Measurements from ENCODE around the gene ZC3H4. TPM values are rescaled to one million over a fixed set of nuclear protein-coding genes. Genes with fewer than 3 reads are reported as not detected.
A peak's percentile ranks its signal among the peaks of the same experiment; 100 is the strongest.

ZC3H4 gene
- total and polyA plus RNA-seq, 2 of the 8 experiments (the other 6 are each of a cell fraction or from before 2014, with no cell fraction given): 6.6 to 92.0 TPM

DNA sequence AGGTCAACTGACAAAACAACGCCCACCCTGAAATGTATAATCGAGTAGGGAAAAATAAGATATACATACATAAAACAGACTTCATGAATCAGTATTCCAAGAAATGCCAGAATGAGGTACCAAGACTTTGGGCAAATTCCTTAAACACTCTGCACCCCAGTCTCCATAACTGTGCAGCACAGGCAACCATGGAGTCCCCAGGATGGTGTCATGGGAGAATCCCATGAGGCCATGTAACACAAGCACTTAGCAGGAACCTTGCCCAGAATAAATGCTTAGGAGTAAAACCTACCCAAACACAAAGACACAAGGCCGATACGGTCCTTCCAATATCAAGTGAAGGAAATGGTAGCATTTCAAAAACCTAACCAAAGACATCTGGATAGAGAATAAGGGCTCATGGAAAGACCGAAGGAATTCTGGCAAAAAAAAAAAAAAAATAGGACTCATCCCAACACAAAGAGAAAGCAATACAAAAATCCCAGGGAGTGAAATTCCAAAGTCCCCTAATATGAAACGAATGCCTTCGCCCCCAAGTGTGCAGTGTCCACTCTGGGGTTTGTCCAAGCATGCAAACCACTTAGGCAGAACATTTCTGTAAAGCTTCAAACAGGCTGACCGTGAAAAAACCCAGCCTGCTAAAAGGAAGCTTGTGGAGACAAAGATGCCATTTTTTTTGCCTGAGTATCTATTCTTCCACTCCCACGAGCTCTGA lies 11.1 kb downstream of the ZC3H4 start:
- no peak for FAIRE-seq
- Histone ChIP-seq H3K9ac (replicated peaks in 1 of 4; ENCODE audit: extremely low read depth in 1 of 4, low read depth in 3 of 4, low read length in 3 of 4) (peak overlapping the region in 1 of 4 experiments; percentile 20; a peak in 1 of 7 replicates), H3K18ac (ENCODE audit: extremely low read depth, low read length) (0 out of 2 replicates have a peak overlapping the region, but pooled peaks have one; percentile 5), H4K8ac (ENCODE audit: extremely low read depth, insufficient read depth, low read length) (no peak overlapping the region), H3K4me2 (ENCODE audit: insufficient read depth in 1 of 2, low read depth in 2 of 2, low read length in 2 of 2) (no peak overlapping the region), H4K20me1 (replicated peaks in 1 of 2; ENCODE audit: control insufficient read depth in 1 of 2, insufficient read depth in 2 of 2, low read length in 2 of 2) (peaks cover 6 to 13% of the 10 kb centered on the region in 2 experiments), H3K14ac (ENCODE audit: insufficient read length) (no peak overlapping the region), H4K91ac (replicated peaks; ENCODE audit: insufficient read length, low read length) (no peak overlapping the region), H3K36me3 (ENCODE audit: control insufficient read depth in 2 of 4, insufficient read depth in 4 of 4, low read length in 3 of 4) (peaks cover 0 to 18% (median under 1%) of the 10 kb centered on the region in 4 experiments; a peak in 3 of 8 replicates), H3K56ac (replicated peaks; ENCODE audit: insufficient read length, low read depth, low read length) (no peak overlapping the region), H3K23ac (ENCODE audit: insufficient read length) (no peak overlapping the region), H2BK15ac (ENCODE audit: low read length) (no peak overlapping the region), H3K4ac (replicated peaks; ENCODE audit: insufficient read length, low read depth, low read length) (no peak overlapping the region), H3K27ac (ENCODE audit: low read depth, low read length) (no peak overlapping the region), H3K79me1 (ENCODE audit: low read depth, low read length) (peaks cover 29% of the 10 kb centered on the region), H3K27me3 (replicated peaks in 1 of 4; ENCODE audit: control insufficient read depth in 3 of 4, extremely low read depth in 1 of 4, insufficient read depth in 3 of 4, low read length in 3 of 4) (no peaks in the 10 kb centered on the region), H3K4me3 (ENCODE audit: extremely low read depth in 1 of 4, insufficient read depth in 2 of 4, low read depth in 3 of 4, low read length in 4 of 4) (no peak overlapping the region), H3K9me3 (ENCODE audit: insufficient read depth in 2 of 2, low read depth in 1 of 2, low read length in 1 of 2) (no peaks in the 10 kb centered on the region), H4K5ac (ENCODE audit: insufficient read length, low read depth, low read length) (no peak overlapping the region), H3K23me2 (ENCODE audit: low read depth, low read length) (no peaks in the 10 kb centered on the region), H2BK12ac (ENCODE audit: low read depth, low read length) (no peak overlapping the region), H2BK120ac (replicated peaks; ENCODE audit: low read depth, low read length) (no peak overlapping the region), H2BK5ac (ENCODE audit: low read depth, low read length) (no peak overlapping the region), H3K79me2 (ENCODE audit: control insufficient read depth in 1 of 2, insufficient read depth in 2 of 2, low read length in 2 of 2) (peaks cover 20 to 91% of the 10 kb centered on the region in 2 experiments), H2AFZ (ENCODE audit: low read length) (no peak overlapping the region), H2AK5ac (ENCODE audit: low read depth, low read length) (no peak overlapping the region), H2BK20ac (ENCODE audit: low read length) (no peak overlapping the region), H3K4me1 (replicated peaks in 1 of 4; ENCODE audit: control insufficient read depth in 3 of 4, insufficient read depth in 4 of 4, low read length in 3 of 4) (peaks cover 0 to 9% (median 1%) of the 10 kb centered on the region in 4 experiments; a peak in 2 of 7 replicates)
- POLR2A ChIA-PET (ENCODE audit: partially characterized antibody): interaction anchor here (0.6 to 12.2 kb wide), 10 partner anchors 9 to 313 kb away, joined by 3 to 209 read pairs (median 4); partner anchors contain the start of genes SAE1 and ZC3H4
- no peak for TF ChIP-seq POLR2A (IDR thresholded peaks at IDR 0.05; ENCODE audit: control extremely low read depth in 1 of 2, low read depth in 2 of 2, low read length in 2 of 2)
- 90% methylated on average over 9 of the region's 9 CpGs; no CpG with 5 or more reads in 1 of the 2 experiments for WGBS, 2 experiments (ENCODE audit: extremely low coverage in 1 of 2, insufficient coverage in 1 of 2, insufficient read length in 1 of 2, insufficient replicate concordance in 2 of 2, low coverage in 1 of 2, low lambda C conversion rate in 2 of 2, missing lambda C conversion rate in 1 of 2)
- DNase-seq (ENCODE audit: low read depth in 1 of 2, low spot score in 2 of 2): no peak
- CTCF ChIA-PET (ENCODE audit: partially characterized antibody): interaction anchor here (0.7 to 3.3 kb wide), 6 partner anchors 11 to 327 kb away, joined by 3 to 13 read pairs (median 4); no protein-coding TSS in a partner anchor
